Glomerular visceral epithelial cell (primary cell): ENCODE data around the gene RASSF10.
"Not testable (repeated sequence)": the region's sequence is repeated elsewhere in the genome, so short reads cannot be mapped to it uniquely, and the experiment has no call there.

ENCODE experiments used
- DNase-seq: peaks from one replicate; pipeline ENCODE4 v3.0.0-alpha.2; 2016; ENCODE audit errors: extremely low spot score

RASSF10 gene

GRCh38 chr11:13026722-13027121 is 17.6 kb downstream of the RASSF10 start:
- DNase-seq: no peak

DNA sequence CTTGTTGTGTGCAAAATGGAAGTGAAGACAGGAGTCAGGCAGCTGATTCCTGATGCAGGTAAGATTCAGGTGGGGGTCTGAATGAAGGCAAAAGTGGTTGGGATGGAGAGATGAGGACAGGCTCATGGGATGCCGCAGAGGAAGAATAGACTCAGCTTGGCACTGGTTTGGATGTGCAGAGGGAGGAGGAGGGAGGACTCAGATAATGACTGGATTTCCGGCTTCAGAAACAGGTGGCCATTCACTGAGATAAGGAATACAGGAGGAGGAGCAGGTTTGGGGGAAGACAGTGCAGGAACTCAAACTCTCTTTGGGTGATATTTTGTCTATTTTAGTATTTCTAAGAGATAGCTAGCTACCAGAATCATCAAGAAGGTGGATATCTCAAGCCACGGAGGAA is 19.2 kb downstream of the RASSF10 start:
- DNase-seq: no peak

- no peak for DNase-seq
Observed at GRCh38 chr11:13029872-13030271, 20.8 kb downstream of the RASSF10 start.

GRCh38 chr11:13030857-13031256 is 21.7 kb downstream of the RASSF10 start:
- no peak for DNase-seq

DNA sequence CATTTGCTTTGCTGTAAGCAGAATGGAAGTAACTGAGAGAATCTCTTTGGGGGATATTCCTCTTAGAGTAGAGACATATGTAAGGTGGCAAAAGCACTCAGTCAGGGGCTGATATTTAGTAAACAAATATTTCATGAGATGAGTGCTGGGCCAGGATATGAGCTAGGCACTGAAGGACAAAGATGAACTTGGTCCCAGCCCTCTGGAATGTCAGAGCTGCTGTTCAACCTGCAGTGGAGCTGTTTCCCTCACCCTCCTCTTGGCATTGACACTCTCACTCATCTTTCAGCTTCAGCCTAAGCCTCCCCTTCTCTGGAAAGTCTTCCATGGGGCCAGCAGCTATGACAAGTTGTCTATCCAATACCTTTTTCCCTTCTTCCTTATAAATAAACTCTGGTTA is 22.2 kb downstream of the RASSF10 start:
- no peak for DNase-seq

GRCh38 chr11:13033760-13034533 is 24.8 kb downstream of the RASSF10 start:
- no peak for DNase-seq

GRCh38 chr11:13035711-13036110 is 26.6 kb downstream of the RASSF10 start:
- DNase-seq: no peak

- DNase-seq: no peak
Observed at GRCh38 chr11:13036235-13036634, 27.1 kb downstream of the RASSF10 start.

DNA sequence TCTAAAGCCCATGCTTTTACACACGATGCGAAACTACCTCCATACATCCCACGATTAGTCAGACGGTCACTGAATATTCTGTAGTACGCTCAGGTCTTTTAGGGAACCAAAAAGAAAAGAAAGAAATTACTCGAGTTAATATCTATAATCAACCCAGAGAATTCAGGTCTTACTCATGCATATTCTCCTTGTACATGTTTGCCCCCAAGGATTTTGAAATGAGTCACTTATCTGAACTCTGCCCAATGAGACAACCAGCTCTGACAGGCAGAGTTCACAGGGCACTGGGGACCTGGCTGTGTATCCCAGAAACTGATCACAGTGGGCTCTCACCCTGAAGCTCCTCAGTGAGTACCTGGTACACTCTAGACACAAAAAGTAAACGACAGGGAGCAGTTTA is 29.2 kb downstream of the RASSF10 start:
- DNase-seq: no peak

DNA sequence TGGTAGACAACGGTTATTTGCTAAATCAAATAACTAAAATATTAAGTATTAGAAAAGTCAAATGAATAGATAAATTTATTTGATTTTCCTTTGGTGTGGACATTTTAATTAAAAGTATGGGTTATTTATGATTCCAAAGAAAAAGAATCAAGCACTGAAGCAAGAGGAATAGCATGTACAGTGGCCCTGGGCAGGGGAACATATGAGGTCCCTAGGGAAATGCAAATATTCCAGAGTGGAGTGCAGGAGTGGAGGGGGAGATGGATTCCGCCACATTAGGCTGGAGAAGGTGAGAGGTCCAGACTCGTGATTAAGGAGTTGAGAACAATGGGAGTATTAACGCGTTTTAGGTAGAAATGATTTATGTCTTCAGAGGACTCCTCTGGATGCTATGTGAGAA is 30.0 kb downstream of the RASSF10 start:
- DNase-seq: no peak

DNA sequence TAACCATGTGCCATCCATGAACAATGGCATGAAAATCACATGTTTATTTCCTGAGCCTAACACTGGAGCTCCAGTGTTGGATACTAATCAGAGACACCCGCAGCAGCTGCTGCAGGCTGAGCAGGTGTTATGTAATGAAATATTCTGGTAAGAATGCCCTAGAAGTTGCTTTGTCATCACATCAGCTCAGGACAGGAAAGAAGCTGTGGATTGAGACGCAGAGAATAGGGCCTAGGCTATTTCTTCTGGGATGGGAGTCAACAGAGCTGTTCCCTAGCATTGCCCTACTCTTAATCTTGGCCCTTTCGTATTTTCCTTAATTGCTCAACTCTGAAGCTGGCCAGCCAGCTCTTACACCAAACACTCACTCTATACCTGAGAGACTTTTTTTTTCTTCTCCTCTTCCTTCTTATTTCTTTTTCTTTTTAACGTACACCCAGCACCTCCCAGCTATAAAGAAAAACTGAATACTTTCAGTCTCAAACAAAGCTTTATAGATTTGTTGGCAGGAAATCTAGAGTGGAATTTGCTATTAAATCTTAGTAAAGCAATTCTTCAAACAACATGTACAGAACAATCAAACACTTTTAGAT is 31.9 kb downstream of the RASSF10 start:
- no peak for DNase-seq

DNA sequence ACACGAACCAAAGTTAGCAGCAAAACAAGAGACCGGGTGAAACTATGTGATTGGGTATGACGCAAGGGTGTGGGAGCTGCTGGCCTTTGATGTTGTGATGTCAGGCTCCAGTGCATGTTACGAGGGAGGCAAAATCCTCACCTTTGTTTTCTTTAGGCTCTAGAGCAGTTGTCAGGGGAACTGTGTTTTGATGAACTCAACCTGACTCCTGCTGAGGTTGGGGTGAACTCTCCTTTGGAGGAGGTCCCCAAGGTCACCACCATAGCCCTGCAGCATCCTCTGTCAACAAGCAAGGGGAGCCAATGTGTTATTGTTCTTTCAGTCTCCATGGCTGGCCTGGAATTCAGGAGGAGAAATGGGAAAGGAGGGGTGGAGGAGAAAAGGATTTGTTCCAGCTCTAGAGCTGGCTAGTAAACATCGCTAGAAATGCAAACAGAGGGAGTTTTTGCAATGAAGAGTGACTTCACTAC is 33.8 kb downstream of the RASSF10 start:
- no peak for DNase-seq

DNA sequence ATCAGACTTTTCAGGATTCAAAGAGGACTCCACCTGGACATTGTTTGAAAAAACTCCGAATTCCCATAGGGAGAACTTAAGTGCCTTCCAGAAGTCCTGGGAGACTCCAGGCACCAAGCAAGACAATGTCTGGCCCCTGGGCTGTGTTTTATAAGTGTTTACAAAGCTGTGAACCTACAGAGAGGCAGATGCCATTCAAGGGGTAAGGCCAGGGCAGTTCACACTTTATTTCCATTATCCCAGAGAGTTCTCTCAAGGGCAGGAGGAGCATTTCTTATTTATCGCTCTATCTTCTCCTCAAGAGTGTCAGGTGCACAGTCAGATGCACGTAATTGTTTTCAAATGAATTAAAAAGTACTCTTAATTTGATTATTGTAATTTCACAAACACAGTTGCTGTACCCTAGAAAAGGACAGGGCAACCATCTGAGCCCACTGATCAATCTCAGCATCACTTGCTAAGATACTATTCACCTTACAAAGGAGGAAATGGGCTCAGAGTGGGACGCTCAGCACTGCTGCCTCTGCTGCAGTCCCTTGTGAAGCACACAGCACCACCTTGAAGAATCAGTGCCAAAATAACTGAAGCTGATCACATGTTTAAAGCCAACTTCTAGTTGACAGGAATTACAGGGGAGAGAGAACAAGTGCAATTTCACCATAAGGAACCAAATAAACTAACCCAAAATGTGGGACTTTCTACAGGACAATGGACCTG is 35.0 kb downstream of the RASSF10 start:
- DNase-seq: no peak

GRCh38 chr11:13045089-13045488 is 36.0 kb downstream of the RASSF10 start:
- not testable (repeated sequence) for DNase-seq

GRCh38 chr11:13045734-13046133 is 36.6 kb downstream of the RASSF10 start:
- DNase-seq: no peak

DNA sequence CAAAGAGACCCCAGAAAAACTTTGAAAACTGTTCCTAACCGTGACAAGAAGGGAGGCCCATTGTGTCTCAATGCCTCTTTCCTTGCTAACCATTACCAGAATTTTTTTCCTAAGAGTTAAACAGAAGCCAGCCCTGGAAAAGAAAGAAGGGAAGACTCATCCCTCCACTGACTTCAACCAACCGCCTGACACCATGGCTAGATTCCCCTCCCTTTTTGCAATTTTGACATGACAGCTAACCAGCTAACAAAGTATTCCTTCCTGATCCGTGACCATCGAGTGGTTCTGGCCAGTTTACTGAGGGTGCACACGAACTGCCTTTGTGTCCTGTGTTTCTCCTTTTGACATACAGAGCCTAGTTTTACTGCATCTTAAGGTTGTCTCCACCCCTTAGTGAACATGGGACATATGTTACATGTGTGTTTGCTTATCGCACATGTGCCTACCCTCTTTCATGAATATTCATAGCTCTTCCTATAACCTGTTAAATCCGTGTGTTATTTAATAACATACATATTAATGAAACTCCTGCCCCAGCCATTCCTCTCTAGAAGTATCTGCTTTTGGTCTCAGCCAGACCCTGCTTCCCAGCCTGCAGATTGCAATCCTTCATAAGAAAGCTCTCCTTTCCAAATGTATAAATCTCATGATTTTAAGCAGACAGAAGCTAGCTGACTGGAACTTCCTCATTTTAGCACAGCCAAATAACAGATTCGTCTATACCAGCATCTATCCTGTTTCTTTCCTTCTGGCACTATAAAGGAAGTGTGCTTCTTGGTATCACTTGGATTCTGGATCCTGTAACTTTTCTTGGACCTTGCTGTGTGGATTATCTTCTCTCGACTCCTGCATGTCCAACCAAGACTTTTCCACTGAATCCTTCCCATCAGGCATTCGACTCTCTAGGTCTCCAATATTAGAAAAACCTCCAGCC is 37.8 kb downstream of the RASSF10 start:
- DNase-seq: no peak

DNA sequence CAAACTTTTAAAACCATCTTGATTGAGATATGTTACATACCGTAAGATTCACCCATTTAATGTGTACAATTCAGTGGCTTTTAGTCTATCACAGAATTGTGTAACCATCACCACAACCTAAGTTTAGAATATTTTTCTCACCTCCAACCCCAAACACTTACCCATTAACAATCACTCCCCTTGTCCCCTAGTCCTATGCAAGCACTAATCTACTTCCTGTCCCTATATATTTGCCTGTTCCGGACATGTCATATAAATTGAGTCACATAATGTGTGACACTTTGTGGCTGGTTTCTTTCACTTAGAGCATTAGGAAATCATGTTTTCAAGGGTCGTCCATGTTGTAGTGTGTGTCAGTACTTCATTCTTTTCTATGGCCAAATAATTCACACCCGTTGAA is 38.8 kb downstream of the RASSF10 start:
- DNase-seq: no peak

- DNase-seq: no peak
Observed at GRCh38 chr11:13051257-13051656, 42.1 kb downstream of the RASSF10 start.

DNA sequence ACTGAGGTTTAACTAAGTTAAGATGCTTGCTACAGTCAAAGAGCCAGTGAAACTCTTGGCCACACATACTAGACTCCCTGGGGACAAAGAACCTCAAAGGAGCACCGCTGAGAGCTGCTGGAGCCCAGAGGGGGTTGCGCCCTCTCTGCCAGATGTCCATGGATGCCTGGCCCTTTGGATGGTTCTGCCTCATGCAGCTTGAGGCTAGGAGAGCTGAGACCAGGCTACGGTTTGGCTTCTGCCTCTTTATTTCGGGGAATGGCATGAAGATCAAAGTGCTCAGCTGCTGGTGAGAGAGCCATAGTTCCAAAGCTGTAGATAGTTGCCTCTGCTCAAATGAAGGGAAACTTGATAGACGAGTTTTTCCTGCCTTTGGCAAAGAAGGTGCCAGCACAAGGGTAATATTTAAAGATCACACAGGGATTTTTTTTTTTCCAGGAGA is 43.0 kb downstream of the RASSF10 start:
- DNase-seq: no peak

DNA sequence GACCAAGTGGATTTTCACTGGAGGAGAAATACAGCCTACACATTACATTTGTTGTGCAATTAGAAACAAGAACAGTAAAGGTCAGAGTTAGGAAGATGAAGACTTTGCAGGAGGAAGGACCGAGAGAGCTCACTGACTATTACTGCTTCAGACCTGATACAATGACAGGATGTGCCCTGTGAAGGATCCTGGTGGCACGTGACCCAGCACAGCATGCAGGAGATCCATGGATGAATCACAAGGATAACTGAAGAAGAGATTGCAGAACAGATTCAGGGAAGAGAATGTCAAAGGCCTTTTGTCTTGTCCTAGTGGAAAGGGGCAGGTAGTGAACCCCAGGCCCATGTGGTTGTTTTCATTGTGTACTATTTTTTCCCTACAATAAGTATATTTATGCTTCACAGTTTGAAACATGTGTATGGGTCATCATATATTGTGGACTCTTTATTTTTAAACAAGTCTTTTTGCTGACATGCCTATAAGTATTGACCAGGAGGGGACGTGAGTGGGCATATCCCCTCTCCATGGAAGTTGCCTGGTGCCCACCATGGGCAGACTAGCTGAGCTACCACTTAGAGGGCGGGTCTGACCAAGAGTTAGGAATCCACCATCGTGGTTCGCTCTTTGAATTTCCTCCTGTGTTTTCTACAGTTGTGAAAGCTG is 44.3 kb downstream of the RASSF10 start:
- no peak for DNase-seq

DNA sequence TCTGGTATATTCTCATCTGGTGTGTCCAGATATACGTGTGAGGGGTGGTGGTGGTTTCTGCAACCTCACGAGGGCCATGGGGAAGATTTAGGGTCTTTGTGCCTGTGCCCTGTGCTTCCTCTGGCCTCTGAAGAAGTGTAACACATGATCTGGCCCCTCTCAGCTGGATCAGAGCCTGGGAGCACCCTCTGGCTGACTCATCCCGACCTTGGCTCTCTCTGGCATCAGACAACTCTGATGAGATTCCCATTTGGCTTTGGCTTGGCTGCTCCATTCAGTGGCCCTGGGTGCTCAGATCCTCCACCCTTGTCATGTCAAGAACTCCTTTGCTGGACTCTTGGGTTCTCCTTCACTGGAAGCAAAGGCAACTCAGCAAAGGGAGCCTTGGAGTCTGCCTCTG is 45.2 kb downstream of the RASSF10 start:
- DNase-seq: no peak
